CD4-positive, alpha-beta memory T cell (primary cell): Measurements from ENCODE around the gene MXD1. TPM values are rescaled to one million over a fixed set of nuclear protein-coding genes. Genes with fewer than 3 reads are reported as not detected.

Source experiments
- CTCF ChIA-PET: fragments of 350-600 bp; sonication (Branson Sonifier 250); formaldehyde crosslinking; loops from one replicate; lab custom pipeline; 2021; ENCODE audit warnings: inconsistent platforms; ENCODE audit not compliant: partially characterized antibody; lab: Charles Lee
- POLR2A ChIA-PET: fragments of 350-600 bp; sonication (Branson Sonifier 250); formaldehyde crosslinking; loops from one replicate; lab custom pipeline; 2021; ENCODE audit not compliant: partially characterized antibody; lab: Charles Lee
- DNase-seq, 5 donors: peaks; one replicate each; pipeline versions ENCODE4 v3.0.0 to v3.0.0-alpha.2; 2020 to 2022; ENCODE audit warnings: mixed read lengths in 1 of 5
- H3K27ac ChIP-seq: one replicate; pipeline ENCODE4 v1.7.0; 2013; ENCODE audit warnings: low read depth, low read length
- H3K27me3 ChIP-seq: 2 replicates; pipeline ENCODE4 v1.7.0; 2013; ENCODE audit warnings: mild to moderate bottlenecking, low read length, moderate library complexity; ENCODE audit not compliant: insufficient read depth
- H3K36me3 ChIP-seq: 2 replicates; pipeline ENCODE4 v1.7.0; 2013; ENCODE audit warnings: mild to moderate bottlenecking, low read length, moderate library complexity; ENCODE audit not compliant: insufficient read depth
- H3K4me1 ChIP-seq: 2 replicates; pipeline ENCODE4 v1.7.0; 2013; ENCODE audit warnings: mild to moderate bottlenecking, low read length, moderate library complexity; ENCODE audit not compliant: insufficient read depth
- H3K4me3 ChIP-seq, 2 donors: one replicate each; pipeline ENCODE4 v1.7.0; 2013; ENCODE audit warnings: low read length in 2 of 2, mild to moderate bottlenecking in 1 of 2
- H3K9me3 ChIP-seq, 2 donors: one replicate each; pipeline ENCODE4 v1.7.0; 2013; ENCODE audit warnings: low read length in 2 of 2, control low read depth in 1 of 2; ENCODE audit not compliant: control insufficient read depth in 1 of 2
- H3K27ac Mint-ChIP-seq, 7 donors: one replicate each; pipeline ENCODE4 v1.8.0; 2020 to 2021; ENCODE audit warnings: mixed read lengths in 7 of 7, mild to moderate bottlenecking in 6 of 7, inconsistent platforms in 3 of 7, moderate library complexity in 3 of 7
- H3K27me3 Mint-ChIP-seq, 2 donors: one replicate each; pipeline ENCODE4 v1.8.0; 2020 to 2021; ENCODE audit warnings: mixed read lengths in 2 of 2
- H3K36me3 Mint-ChIP-seq, 2 donors: one replicate each; pipeline ENCODE4 v1.8.0; 2020 to 2021; ENCODE audit warnings: mixed read lengths in 2 of 2, inconsistent platforms in 1 of 2, mild to moderate bottlenecking in 1 of 2
- H3K4me1 Mint-ChIP-seq, 4 donors: one replicate each; pipeline ENCODE4 v1.8.0; 2020 to 2021; ENCODE audit warnings: mixed read lengths in 4 of 4, mild to moderate bottlenecking in 1 of 4
- H3K4me3 Mint-ChIP-seq, 8 donors: one replicate each; pipeline ENCODE4 v1.8.0; 2020 to 2021; ENCODE audit warnings: mixed read lengths in 8 of 8, mild to moderate bottlenecking in 7 of 8, moderate library complexity in 6 of 8, inconsistent platforms in 3 of 8
- H3K9me3 Mint-ChIP-seq, 8 donors: one replicate each; pipeline ENCODE4 v1.8.0; 2020 to 2021; ENCODE audit warnings: mixed read lengths in 8 of 8, mild to moderate bottlenecking in 5 of 8, inconsistent platforms in 3 of 8, moderate library complexity in 1 of 8
- intact Hi-C: fragments of 100-400 bp; cut with micrococcal nuclease; formaldehyde crosslinking; loops from one replicate; pipeline ENCODE4 v1.15.1; 2023
- polyA plus RNA-seq, 2 donors: library from polyadenylated mRNA; unstranded; fragments of 300-500 nt; fragmentation: Illumina TruSeq; gene quantifications; one replicate each; pipeline ENCODE4 v1.2.3, GENCODE V29; 2021
- total RNA-seq, 2 experiments: library from RNA; stranded (reverse); gene quantifications; one replicate each; pipeline ENCODE4 v1.2.3, GENCODE V29; 2021

MXD1 gene
- total and polyA plus RNA-seq, 4 experiments from 2014 or later, result 4.7 to 17.2 (median 12.4) TPM

- H3K4me1 Mint-ChIP-seq, result peaks cover 0 to 11% (median 3%) of the 10 kb centered on the region in 4 donors
- no peaks in the 10 kb centered on the region for H3K9me3 Mint-ChIP-seq
- no peak overlapping the region for H3K27ac ChIP-seq
- no peak overlapping the region for H3K4me3 Mint-ChIP-seq
- peaks cover 7% of the 10 kb centered on the region for H3K4me1 ChIP-seq
- H3K4me3 ChIP-seq, result no peak overlapping the region
- H3K27ac Mint-ChIP-seq, result peak overlapping the region in 1 of 7 donors; percentile 13
- DNase-seq, result no peak
- CTCF ChIA-PET, result no interaction called here
- H3K36me3 Mint-ChIP-seq, result no peaks in the 10 kb centered on the region
- H3K27me3 ChIP-seq, result no peaks in the 10 kb centered on the region
- no peaks in the 10 kb centered on the region for H3K36me3 ChIP-seq
- intact Hi-C loops, result no loop called here
- no peaks in the 10 kb centered on the region for H3K9me3 ChIP-seq
- peaks cover 2% of the 10 kb centered on the region in 2 donors for H3K27me3 Mint-ChIP-seq
- POLR2A ChIA-PET, result no interaction called here
These were observed 48.2 kb downstream of the MXD1 start for GRCh38 chr2:69962986-69963730.

- peaks cover 2% of the 10 kb centered on the region in 2 donors for H3K27me3 Mint-ChIP-seq
- H3K4me1 Mint-ChIP-seq, result peaks cover 0 to 11% (median 3%) of the 10 kb centered on the region in 4 donors
- intact Hi-C loops, result no loop called here
- no peaks in the 10 kb centered on the region for H3K9me3 Mint-ChIP-seq
- H3K9me3 ChIP-seq, result no peaks in the 10 kb centered on the region
- no peaks in the 10 kb centered on the region for H3K27me3 ChIP-seq
- no peak overlapping the region for H3K4me3 ChIP-seq
- ChIA-PET POLR2A (no interaction called here), CTCF (no interaction called here)
- no peaks in the 10 kb centered on the region for H3K36me3 ChIP-seq
- H3K27ac Mint-ChIP-seq, result peak overlapping the region in 1 of 7 donors; percentile 58
- H3K36me3 Mint-ChIP-seq, result no peaks in the 10 kb centered on the region
- no peak overlapping the region for H3K4me3 Mint-ChIP-seq
- no peak for DNase-seq
- no peak overlapping the region for H3K27ac ChIP-seq
- peaks cover 7% of the 10 kb centered on the region for H3K4me1 ChIP-seq
These were observed 49.5 kb downstream of the MXD1 start for GRCh38 chr2:69964353-69964841.

GRCh38 chr2:69965756-69966445 lies 51.0 kb downstream of the MXD1 start:
- H3K4me1 ChIP-seq, result peaks cover 7% of the 10 kb centered on the region
- CTCF ChIA-PET, result interaction anchor here (0.6 kb wide), 1 partner anchor 104 kb away, joined by 3 read pairs; no protein-coding TSS in a partner anchor
- H3K9me3 Mint-ChIP-seq, result no peaks in the 10 kb centered on the region
- POLR2A ChIA-PET, result no interaction called here
- no peak overlapping the region for H3K27ac ChIP-seq
- intact Hi-C loops, result no loop called here
- H3K4me3 ChIP-seq, result no peak overlapping the region
- H3K9me3 ChIP-seq, result no peaks in the 10 kb centered on the region
- H3K4me1 Mint-ChIP-seq, result peaks cover 0 to 11% (median 3%) of the 10 kb centered on the region in 4 donors
- no peak overlapping the region for H3K4me3 Mint-ChIP-seq
- no peak for DNase-seq
- no peaks in the 10 kb centered on the region for H3K27me3 ChIP-seq
- H3K36me3 Mint-ChIP-seq, result no peaks in the 10 kb centered on the region
- no peaks in the 10 kb centered on the region for H3K27me3 Mint-ChIP-seq
- no peaks in the 10 kb centered on the region for H3K36me3 ChIP-seq
- no peak overlapping the region for H3K27ac Mint-ChIP-seq

GRCh38 chr2:69966496-69966895 lies 51.6 kb downstream of the MXD1 start:
- intact Hi-C loops, result no loop called here
- Mint-ChIP-seq H3K27me3 (no peaks in the 10 kb centered on the region), H3K27ac (no peak overlapping the region), H3K36me3 (no peaks in the 10 kb centered on the region), H3K4me1 (peaks cover 0 to 11% (median 3%) of the 10 kb centered on the region in 4 donors), H3K9me3 (no peaks in the 10 kb centered on the region), H3K4me3 (no peak overlapping the region)
- no peaks in the 10 kb centered on the region for H3K27me3 ChIP-seq
- ChIA-PET CTCF (interaction anchor here (0.6 kb wide), 1 partner anchor 104 kb away, joined by 3 read pairs; no protein-coding TSS in a partner anchor), POLR2A (no interaction called here)
- no peak overlapping the region for H3K4me3 ChIP-seq
- peaks cover 7% of the 10 kb centered on the region for H3K4me1 ChIP-seq
- no peak for DNase-seq
- H3K9me3 ChIP-seq, result no peaks in the 10 kb centered on the region
- no peaks in the 10 kb centered on the region for H3K36me3 ChIP-seq
- H3K27ac ChIP-seq, result no peak overlapping the region

GRCh38 chr2:69968609-69969008 lies 53.7 kb downstream of the MXD1 start:
- H3K4me1 Mint-ChIP-seq, result peaks cover 0 to 11% (median 3%) of the 10 kb centered on the region in 4 donors
- H3K9me3 Mint-ChIP-seq, result no peaks in the 10 kb centered on the region
- no peaks in the 10 kb centered on the region for H3K27me3 Mint-ChIP-seq
- ChIA-PET CTCF (no interaction called here), POLR2A (interaction anchor here (0.6 kb wide), 1 partner anchor 114 kb away, joined by 3 read pairs; no protein-coding TSS in a partner anchor)
- intact Hi-C loops, result no loop called here
- Histone ChIP-seq H3K4me3 (no peak overlapping the region), H3K4me1 (peaks cover 7% of the 10 kb centered on the region), H3K27me3 (no peaks in the 10 kb centered on the region), H3K36me3 (no peaks in the 10 kb centered on the region), H3K27ac (no peak overlapping the region), H3K9me3 (no peaks in the 10 kb centered on the region)
- H3K27ac Mint-ChIP-seq, result peak overlapping the region in 1 of 7 donors; percentile 13
- H3K36me3 Mint-ChIP-seq, result peaks cover 0 to 3% of the 10 kb centered on the region in 2 donors
- no peak overlapping the region for H3K4me3 Mint-ChIP-seq
- DNase-seq, result no peak

- ChIA-PET CTCF (no interaction called here), POLR2A (no interaction called here)
- Mint-ChIP-seq H3K4me3 (no peak overlapping the region), H3K4me1 (peaks cover 0 to 12% (median 3%) of the 10 kb centered on the region in 4 donors), H3K36me3 (peaks cover 0 to 3% of the 10 kb centered on the region in 2 donors), H3K27me3 (no peaks in the 10 kb centered on the region), H3K9me3 (no peaks in the 10 kb centered on the region), H3K27ac (peak overlapping the region in 1 of 7 donors; percentile 12)
- Histone ChIP-seq H3K36me3 (no peaks in the 10 kb centered on the region), H3K9me3 (no peaks in the 10 kb centered on the region), H3K27me3 (no peaks in the 10 kb centered on the region), H3K4me3 (no peak overlapping the region), H3K27ac (no peak overlapping the region), H3K4me1 (peaks cover 5% of the 10 kb centered on the region)
- no peak for DNase-seq
- intact Hi-C loops, result no loop called here
These were observed 54.4 kb downstream of the MXD1 start for GRCh38 chr2:69969126-69969983.
